Gastrocnemius medialis (tissue), 4 donors: ENCODE measurements around the gene TYW5. TPM values are rescaled to one million over a fixed set of nuclear protein-coding genes. Genes with fewer than 3 reads are reported as not detected.

Source experiments
- ATAC-seq, 2 donors: fragments of 150-250 bp; one replicate each; pipeline ENCODE4 v1.9.1; 2016
- DNase-seq, 2 donors: peaks; one replicate each; pipeline ENCODE4 v3.0.0-alpha.2; 2019
- H3K27ac ChIP-seq, 4 donors: fragments of 200-600 bp; sonication (generic); 1 replicate in 1 of 4; 2 replicates in 3 of 4; pipeline ENCODE4 v1.5.1; 2016 to 2018; ENCODE audit warnings: mild to moderate bottlenecking in 2 of 4, moderate library complexity in 1 of 4
- H3K27me3 ChIP-seq, 3 donors: fragments of 200-600 bp; sonication (generic) in 2 of 3; 1 replicate in 1 of 3; 2 replicates in 2 of 3; pipeline versions ENCODE4 v1.5.1 to v1.6.0; 2016 to 2019; ENCODE audit warnings: mild to moderate bottlenecking in 1 of 3, moderate library complexity in 1 of 3
- H3K36me3 ChIP-seq, 2 donors: fragments of 200-600 bp; sonication (generic) in 1 of 2; one replicate each; pipeline ENCODE4 v1.5.1; 2017 to 2018
- H3K4me1 ChIP-seq, 2 donors: fragments of 200-600 bp; sonication (generic) in 1 of 2; one replicate each; pipeline ENCODE4 v1.5.1; 2016 to 2017; ENCODE audit warnings: mild to moderate bottlenecking in 2 of 2
- H3K4me3 ChIP-seq, 4 donors: fragments of 200-600 bp; sonication (generic) in 3 of 4; 1 replicate in 1 of 4; 2 replicates in 3 of 4; pipeline ENCODE4 v1.5.1; 2016 to 2019; ENCODE audit warnings: mild to moderate bottlenecking in 2 of 4
- H3K9me3 ChIP-seq, 3 donors: fragments of 200-600 bp; sonication (generic) in 2 of 3; 1 replicate in 1 of 3; 2 replicates in 2 of 3; pipeline ENCODE4 v1.5.1; 2016 to 2019
- CTCF ChIP-seq, 5 experiments: fragments of 450-650 bp in 3 of 5; fragments of 200-600 bp in 2 of 5; sonication (generic) in 2 of 5; IDR thresholded peaks in 4 of 5; conservative IDR thresholded peaks in 1 of 5; 1 replicate in 4 of 5; 2 replicates in 1 of 5; pipeline ENCODE4 v1.5.1; 2016 to 2019; ENCODE audit warnings: antibody characterized with exemption in 5 of 5, mild to moderate bottlenecking in 3 of 5, moderate library complexity in 3 of 5
- POLR2A ChIP-seq, 2 donors: fragments of 450-650 bp; IDR thresholded peaks; one replicate each; pipeline ENCODE4 v1.6.1; 2017; ENCODE audit warnings: antibody characterized with exemption in 2 of 2, mild to moderate bottlenecking in 2 of 2, moderate library complexity in 2 of 2
- in situ Hi-C, 4 donors: fragments of 200-750 bp; cut with MboI; loops; one replicate each; pipeline versions ENCODE4 v1.15.0 to v1.8.0; 2017; ENCODE audit warnings: low sequenced_read_pairs in 4 of 4
- intact Hi-C: fragments of 100-400 bp; cut with DNase I; formaldehyde crosslinking; loops from one replicate; pipeline ENCODE4 v1.15.1; 2023; ENCODE audit warnings: low total_unique reads
- total RNA-seq, 4 donors: library from RNA; depleted of rRNA; stranded (reverse); fragments of >200 nt; gene quantifications; one replicate each; pipeline versions ENCODE4 v1.1.0 to v1.2.3, GENCODE V29; 2016

TYW5 gene
- total RNA-seq, 4 donors from 2014 or later, result 1.7 to 4.5 (median 3.8) TPM

DNA sequence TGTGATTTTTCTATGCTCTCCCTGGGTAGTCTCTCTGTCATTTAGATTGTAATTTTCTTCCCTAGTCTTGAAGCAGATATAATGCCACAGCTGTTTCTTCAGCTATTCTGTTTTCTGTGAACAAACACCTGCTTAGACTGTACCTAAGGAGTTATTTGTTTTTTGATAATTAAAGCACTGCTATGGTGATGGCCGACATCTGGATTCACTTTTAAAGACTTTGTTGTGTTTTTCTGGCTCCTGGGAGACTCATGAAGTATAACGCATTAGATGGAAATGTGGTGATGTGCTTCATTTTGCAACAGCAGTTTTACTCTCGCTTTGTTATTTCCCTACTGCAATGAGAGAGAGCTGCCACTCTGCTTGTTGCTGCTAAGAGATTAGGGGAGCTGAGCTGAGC is 59.9 kb downstream of the TYW5 start:
- no peaks in the 10 kb centered on the region for H3K36me3 ChIP-seq
- ATAC-seq (no peak), DNase-seq (no peak)
- H3K4me3 ChIP-seq, result no peak overlapping the region
- H3K4me1 ChIP-seq, result no peaks in the 10 kb centered on the region
- no peak overlapping the region for H3K27ac ChIP-seq
- H3K27me3 ChIP-seq, result no peaks in the 10 kb centered on the region
- in situ Hi-C loops, result no loop called here
- intact Hi-C loops, result no loop called here
- H3K9me3 ChIP-seq, result no peaks in the 10 kb centered on the region
- TF ChIP-seq POLR2A (IDR thresholded peaks at IDR 0.05), result no peak
- no peak for TF ChIP-seq CTCF (IDR thresholded peaks at IDR 0.05 in 4 of 5, conservative IDR thresholded peaks at IDR 0.05 in 1 of 5)

- Histone ChIP-seq H3K27me3 (no peaks in the 10 kb centered on the region), H3K27ac (no peak overlapping the region), H3K4me3 (no peak overlapping the region), H3K36me3 (no peaks in the 10 kb centered on the region), H3K9me3 (no peaks in the 10 kb centered on the region), H3K4me1 (no peaks in the 10 kb centered on the region)
- DNase-seq, result no peak
- no peak for ATAC-seq
- TF ChIP-seq CTCF (IDR thresholded peaks at IDR 0.05 in 4 of 5, conservative IDR thresholded peaks at IDR 0.05 in 1 of 5) (no peak), POLR2A (IDR thresholded peaks at IDR 0.05) (no peak)
- intact Hi-C loops, result no loop called here
- in situ Hi-C loops, result no loop called here
These were observed 71.6 kb downstream of the TYW5 start for GRCh38 chr2:199883474-199884212.

DNA sequence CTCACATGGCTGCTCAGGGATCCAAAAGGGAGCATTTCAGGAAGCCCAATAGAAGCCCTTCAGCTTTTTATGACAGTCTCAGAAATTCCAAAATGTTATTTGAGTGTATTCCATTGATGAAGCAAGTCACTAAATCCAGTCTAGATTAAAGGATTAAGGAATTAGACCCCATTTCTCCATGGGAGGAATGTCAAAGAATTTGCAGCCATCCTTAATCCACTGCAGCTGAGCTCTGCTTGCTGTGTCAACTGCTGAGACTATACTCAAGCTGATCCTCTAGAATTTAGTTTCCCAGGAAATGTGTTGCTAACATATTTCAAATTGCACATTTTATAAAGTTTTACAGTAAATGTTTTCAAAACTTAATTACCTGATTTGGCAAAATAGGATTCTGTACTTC is 72.6 kb downstream of the TYW5 start:
- Histone ChIP-seq H3K9me3 (no peaks in the 10 kb centered on the region), H3K27me3 (no peaks in the 10 kb centered on the region), H3K4me1 (no peaks in the 10 kb centered on the region), H3K36me3 (no peaks in the 10 kb centered on the region), H3K4me3 (no peak overlapping the region), H3K27ac (no peak overlapping the region)
- TF ChIP-seq POLR2A (IDR thresholded peaks at IDR 0.05) (no peak), CTCF (IDR thresholded peaks at IDR 0.05 in 4 of 5, conservative IDR thresholded peaks at IDR 0.05 in 1 of 5) (no peak)
- in situ Hi-C loops, result no loop called here
- DNase-seq (no peak), ATAC-seq (no peak)
- intact Hi-C loops, result no loop called here

Other genes starting within 250 kb of the TYW5 start
- gene FTCDNL1, start 104.3 kb downstream of the TYW5 start, total RNA-seq, result 10 to 100 TPM in 3 of 4 donors, 1 to 10 TPM in 1; 7.9 to 21.9 (median 16.3) TPM
- gene C2orf69, start 44.2 kb downstream of the TYW5 start, total RNA-seq, result 10 to 100 TPM in 2 of 4 donors, 1 to 10 TPM in 2; 5.5 to 11.4 (median 9.3) TPM
- gene MAIP1, start 91 bp upstream of the TYW5 start, total RNA-seq, result 10 to 100 TPM; 21.9 to 40.2 (median 26.6) TPM